Activated CD8-positive, alpha-beta T cell treated with anti-CD3 and anti-CD28 coated beads for 36 hours (primary cell): ENCODE results near the gene FLACC1. TPM values are rescaled to one million over a fixed set of nuclear protein-coding genes. Genes with fewer than 3 reads are reported as not detected.

Experiments used
- ATAC-seq: fragments of 200-7000 bp; cut with Tn5 transposase; one replicate; pipeline ENCODE4 v1.10.0; 2021; ENCODE audit warnings: mild to moderate bottlenecking, moderate library complexity
- CTCF ChIA-PET: fragments of 350-600 bp; sonication (Branson Sonifier 250); formaldehyde crosslinking; loops from one replicate; lab custom pipeline; 2021; ENCODE audit warnings: antibody characterized with exemption; lab: Charles Lee
- POLR2A ChIA-PET: fragments of 350-600 bp; sonication (Branson Sonifier 250); formaldehyde crosslinking; loops from one replicate; lab custom pipeline; 2021; ENCODE audit warnings: antibody characterized with exemption; lab: Charles Lee
- DNase-seq: peaks from one replicate; pipeline ENCODE4 v3.0.0-alpha.2; 2020
- H3K27ac Mint-ChIP-seq: one replicate; pipeline ENCODE4 v1.8.0; 2021; ENCODE audit warnings: mild to moderate bottlenecking, mixed read lengths
- H3K27me3 Mint-ChIP-seq: one replicate; pipeline ENCODE4 v1.8.0; 2021; ENCODE audit warnings: mixed read lengths
- H3K36me3 Mint-ChIP-seq: one replicate; pipeline ENCODE4 v1.8.0; 2021; ENCODE audit warnings: low read depth, mixed read lengths
- H3K4me1 Mint-ChIP-seq: one replicate; pipeline ENCODE4 v1.8.0; 2021; ENCODE audit warnings: low read depth, mixed read lengths
- H3K4me3 Mint-ChIP-seq: one replicate; pipeline ENCODE4 v1.8.0; 2021; ENCODE audit warnings: mild to moderate bottlenecking, moderate library complexity, mixed read lengths
- H3K9me3 Mint-ChIP-seq: one replicate; pipeline ENCODE4 v1.8.0; 2021; ENCODE audit warnings: mixed read lengths
- intact Hi-C: fragments of 100-400 bp; cut with micrococcal nuclease; formaldehyde crosslinking; loops from one replicate; pipeline ENCODE4 v1.10.0; 2022
- total RNA-seq, 2 experiments: library from RNA; stranded (reverse); gene quantifications; one replicate each; pipeline ENCODE4 v1.2.3, GENCODE V29; 2021
- TF ChIP-seq, protein P1 (sequence below): fragments of 200-600 bp; IDR thresholded peaks from one replicate; pipeline ENCODE4 v1.8.0; 2022; ENCODE audit warnings: antibody characterized with exemption, mild to moderate bottlenecking

The FLACC1 gene
- total RNA-seq, 2 experiments from 2014 or later: 0.59 to 0.76 TPM

DNA sequence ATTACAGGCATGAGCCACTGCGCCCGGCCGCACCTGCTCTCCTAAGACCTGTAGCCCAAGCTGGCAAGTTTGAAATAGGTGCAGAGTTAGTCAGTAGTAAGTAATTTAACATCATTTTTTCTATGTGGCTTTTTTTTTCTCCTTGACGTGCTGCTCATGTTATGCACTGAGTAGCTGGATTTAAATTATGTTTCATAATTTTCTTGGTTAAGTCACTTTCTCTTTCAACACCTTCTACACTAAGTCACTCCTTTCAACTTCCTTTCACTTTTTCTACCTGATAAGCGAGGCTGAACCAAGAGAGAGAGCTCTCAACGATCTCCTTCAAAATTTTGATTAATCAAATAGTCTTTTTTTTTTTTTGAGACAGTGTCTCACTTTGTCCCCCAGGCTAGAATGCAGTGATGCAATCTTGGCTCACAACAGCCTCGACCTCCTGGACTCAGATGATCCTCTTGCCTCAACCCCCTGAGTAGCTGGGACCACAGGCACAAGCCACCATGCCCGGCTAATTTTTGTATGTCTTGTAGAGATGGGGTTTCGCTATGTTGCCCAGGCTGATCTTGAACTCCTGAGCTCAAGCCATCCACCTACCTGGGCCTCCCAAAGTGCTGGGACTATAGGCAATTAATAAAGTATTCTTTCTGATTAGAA lies 83.7 kb downstream of the FLACC1 start:
- Mint-ChIP-seq H3K4me1 (peaks cover 44% of the 10 kb centered on the region), H3K27me3 (no peaks in the 10 kb centered on the region), H3K4me3 (no peak overlapping the region), H3K9me3 (no peaks in the 10 kb centered on the region), H3K27ac (peak overlapping the region; percentile 83), H3K36me3 (peaks cover 67% of the 10 kb centered on the region)
- POLR2A ChIA-PET: interaction anchor here (0.6 to 1.7 kb wide), 4 partner anchors 8 to 1393 kb away, joined by 4 to 5 read pairs (median 5); partner anchors contain the start of gene CASP8
- CTCF ChIA-PET: interaction anchor here (0.9 to 1.6 kb wide), 4 partner anchors 9 to 92 kb away, joined by 3 to 6 read pairs (median 4); no protein-coding TSS in a partner anchor
- ATAC-seq: peak; percentile 56
- intact Hi-C loops: no loop called here
- TF ChIP-seq, protein P1, sequence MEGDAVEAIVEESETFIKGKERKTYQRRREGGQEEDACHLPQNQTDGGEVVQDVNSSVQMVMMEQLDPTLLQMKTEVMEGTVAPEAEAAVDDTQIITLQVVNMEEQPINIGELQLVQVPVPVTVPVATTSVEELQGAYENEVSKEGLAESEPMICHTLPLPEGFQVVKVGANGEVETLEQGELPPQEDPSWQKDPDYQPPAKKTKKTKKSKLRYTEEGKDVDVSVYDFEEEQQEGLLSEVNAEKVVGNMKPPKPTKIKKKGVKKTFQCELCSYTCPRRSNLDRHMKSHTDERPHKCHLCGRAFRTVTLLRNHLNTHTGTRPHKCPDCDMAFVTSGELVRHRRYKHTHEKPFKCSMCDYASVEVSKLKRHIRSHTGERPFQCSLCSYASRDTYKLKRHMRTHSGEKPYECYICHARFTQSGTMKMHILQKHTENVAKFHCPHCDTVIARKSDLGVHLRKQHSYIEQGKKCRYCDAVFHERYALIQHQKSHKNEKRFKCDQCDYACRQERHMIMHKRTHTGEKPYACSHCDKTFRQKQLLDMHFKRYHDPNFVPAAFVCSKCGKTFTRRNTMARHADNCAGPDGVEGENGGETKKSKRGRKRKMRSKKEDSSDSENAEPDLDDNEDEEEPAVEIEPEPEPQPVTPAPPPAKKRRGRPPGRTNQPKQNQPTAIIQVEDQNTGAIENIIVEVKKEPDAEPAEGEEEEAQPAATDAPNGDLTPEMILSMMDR: no peak
- DNase-seq: no peak

DNA sequence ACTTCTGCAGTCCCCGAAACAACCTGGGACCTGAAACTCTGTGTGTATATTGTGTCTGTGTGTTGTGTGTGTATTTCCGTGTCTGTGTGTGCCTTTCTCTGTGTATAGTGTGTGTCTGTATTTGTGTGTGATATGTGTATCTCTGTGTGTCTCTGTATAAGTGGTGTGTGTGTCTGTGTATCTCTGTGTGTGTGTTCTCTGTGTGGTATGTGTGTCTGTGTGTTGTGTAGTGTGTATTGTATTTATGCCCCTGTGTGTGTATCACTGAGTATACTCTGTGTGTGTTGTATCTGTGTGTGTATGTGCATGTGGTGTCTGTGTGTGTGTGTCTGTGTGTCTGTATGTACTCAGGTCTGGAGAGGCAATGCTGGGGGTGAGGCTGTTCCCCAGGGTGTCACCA lies 85.2 kb downstream of the FLACC1 start:
- no peaks in the 10 kb centered on the region for H3K9me3 Mint-ChIP-seq
- no peak overlapping the region for H3K4me3 Mint-ChIP-seq
- POLR2A ChIA-PET: no interaction called here
- H3K27ac Mint-ChIP-seq: peak overlapping the region; percentile 30
- TF ChIP-seq, protein P1: no peak
- intact Hi-C loops: no loop called here
- no peak for DNase-seq
- no peaks in the 10 kb centered on the region for H3K27me3 Mint-ChIP-seq
- peaks cover 71% of the 10 kb centered on the region for H3K36me3 Mint-ChIP-seq
- peak; percentile 11 for ATAC-seq
- H3K4me1 Mint-ChIP-seq: peaks cover 49% of the 10 kb centered on the region
- CTCF ChIA-PET: no interaction called here

DNA sequence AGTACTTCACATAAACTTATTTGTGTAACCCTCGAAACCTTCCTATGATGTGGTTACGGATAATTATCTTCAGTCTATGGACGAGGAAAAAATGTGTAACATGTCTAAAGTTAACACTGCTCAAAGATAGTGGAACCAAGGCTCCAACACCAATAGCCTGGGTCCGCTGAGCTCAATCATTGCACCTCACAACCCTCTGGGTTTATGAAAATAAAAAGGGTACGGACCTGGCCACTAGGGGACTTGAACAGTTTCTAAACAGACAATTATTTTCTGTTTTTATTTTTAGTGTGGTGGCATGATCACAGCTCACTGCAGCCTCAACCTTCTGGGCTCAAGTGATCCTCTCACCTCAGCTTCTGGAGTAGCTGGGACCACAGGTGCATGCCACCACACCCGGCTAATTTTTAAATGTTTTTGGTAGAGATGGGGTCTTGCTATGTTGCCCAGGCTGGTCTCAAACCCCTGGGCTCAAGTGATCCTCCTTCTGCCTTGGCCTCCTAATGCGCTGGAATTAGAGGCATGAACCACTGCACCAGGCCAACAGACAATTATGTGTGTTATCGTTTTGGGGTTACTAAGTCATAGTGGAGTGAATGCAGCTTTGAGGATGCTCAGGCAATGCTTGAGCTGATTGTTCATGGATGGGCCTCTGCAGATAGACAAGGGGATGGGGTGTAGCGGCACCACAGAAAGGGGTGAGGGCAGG lies 86.7 kb downstream of the FLACC1 start:
- H3K4me1 Mint-ChIP-seq: peaks cover 64% of the 10 kb centered on the region
- ChIA-PET CTCF (interaction anchor here (1.0 to 1.7 kb wide), 9 partner anchors 8 to 175 kb away, joined by 3 to 5 read pairs (median 3); partner anchors contain the start of genes CASP8 and FLACC1), POLR2A (interaction anchor here (1.1 to 1.5 kb wide), 2 partner anchors 9 to 37 kb away, joined by 5 to 6 read pairs; no protein-coding TSS in a partner anchor)
- H3K9me3 Mint-ChIP-seq: no peaks in the 10 kb centered on the region
- no peaks in the 10 kb centered on the region for H3K27me3 Mint-ChIP-seq
- ATAC-seq (no peak), DNase-seq (no peak)
- peaks cover 73% of the 10 kb centered on the region for H3K36me3 Mint-ChIP-seq
- no peak overlapping the region for H3K4me3 Mint-ChIP-seq
- peak overlapping the region; percentile 13 for H3K27ac Mint-ChIP-seq
- intact Hi-C loops: no loop called here
- TF ChIP-seq, protein P1: peak; percentile 10

DNA sequence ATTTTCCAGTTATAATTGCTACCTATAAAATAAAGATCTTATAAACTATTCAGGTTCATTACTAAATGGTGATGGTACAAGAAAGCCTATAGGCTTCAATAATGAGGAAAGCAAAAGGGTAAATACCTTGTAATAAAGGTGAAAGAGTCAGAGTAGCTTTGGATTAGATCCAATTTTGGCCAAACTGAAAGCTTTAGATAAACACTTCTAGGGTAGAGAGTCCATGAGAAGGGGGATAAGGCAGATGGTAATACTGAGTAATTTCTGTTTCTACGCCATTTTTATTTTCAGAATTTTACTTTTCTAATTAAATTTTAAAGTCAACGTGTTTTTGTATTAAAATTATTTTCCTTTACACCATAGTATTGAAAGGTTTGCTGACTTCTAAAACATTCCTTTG lies 87.4 kb downstream of the FLACC1 start:
- ChIA-PET POLR2A (interaction anchor here (1.0 to 1.5 kb wide), 3 partner anchors 9 to 36 kb away, joined by 3 to 6 read pairs (median 5); partner anchors contain the start of gene CASP8), CTCF (interaction anchor here (0.9 to 1.7 kb wide), 10 partner anchors 8 to 176 kb away, joined by 3 to 5 read pairs (median 3); partner anchors contain the start of genes CASP8 and FLACC1)
- H3K27me3 Mint-ChIP-seq: no peaks in the 10 kb centered on the region
- TF ChIP-seq, protein P1: no peak
- no peak overlapping the region for H3K27ac Mint-ChIP-seq
- H3K36me3 Mint-ChIP-seq: peaks cover 71% of the 10 kb centered on the region
- intact Hi-C loops: no loop called here
- DNase-seq (no peak), ATAC-seq (no peak)
- H3K4me1 Mint-ChIP-seq: peaks cover 71% of the 10 kb centered on the region
- no peaks in the 10 kb centered on the region for H3K9me3 Mint-ChIP-seq
- no peak overlapping the region for H3K4me3 Mint-ChIP-seq
